Common myeloid progenitor, CD34-positive (primary cell): ENCODE data around the gene ARPC1B.

ENCODE experiments used
- CTCF ChIA-PET: fragments of 350-600 bp; sonication (Branson Sonifier 250); formaldehyde crosslinking; loops from one replicate; lab custom pipeline; 2021; ENCODE audit warnings: antibody characterized with exemption; lab: Charles Lee
- POLR2A ChIA-PET: fragments of 350-600 bp; sonication (Branson Sonifier 250); formaldehyde crosslinking; loops from one replicate; lab custom pipeline; 2021; ENCODE audit warnings: antibody characterized with exemption; lab: Charles Lee
- DNase-seq, 3 donors: peaks; one replicate each; pipeline versions ENCODE4 v3.0.0 to v3.0.0-alpha.2; 2013
- H3K27ac ChIP-seq, 2 experiments: 1 replicate in 1 of 2; 2 replicates in 1 of 2; pipeline ENCODE4 v1.7.0; 2013; ENCODE audit warnings: inconsistent platforms in 2 of 2, low read length in 2 of 2, mild to moderate bottlenecking in 2 of 2, low read depth in 1 of 2, moderate library complexity in 1 of 2; ENCODE audit not compliant: severe bottlenecking in 2 of 2, insufficient read depth in 1 of 2, poor library complexity in 1 of 2
- H3K27me3 ChIP-seq, 5 experiments: replicated peaks in 2 of 5; 1 replicate in 3 of 5; 2 replicates in 2 of 5; pipeline versions ENCODE4 v1.6.1 to v1.7.0; 2013; ENCODE audit warnings: low read length in 4 of 5, mild to moderate bottlenecking in 2 of 5, moderate library complexity in 2 of 5, inconsistent platforms in 1 of 5; ENCODE audit not compliant: insufficient read depth in 5 of 5, control insufficient read depth in 4 of 5
- H3K36me3 ChIP-seq, 4 experiments: 1 replicate in 2 of 4; 2 replicates in 2 of 4; pipeline versions ENCODE4 v1.6.1 to v1.7.0; 2013; ENCODE audit warnings: low read length in 3 of 4, control low read depth in 1 of 4, mild to moderate bottlenecking in 1 of 4; ENCODE audit not compliant: control insufficient read depth in 4 of 4, insufficient read depth in 4 of 4
- H3K4me1 ChIP-seq, 4 experiments: 1 replicate in 3 of 4; 2 replicates in 1 of 4; pipeline versions ENCODE4 v1.6.1 to v1.7.1; 2013; ENCODE audit warnings: low read length in 3 of 4, mild to moderate bottlenecking in 3 of 4, control low read depth in 1 of 4, inconsistent platforms in 1 of 4, moderate library complexity in 1 of 4; ENCODE audit not compliant: control insufficient read depth in 4 of 4, insufficient read depth in 4 of 4; ENCODE audit errors: control extremely low read depth in 1 of 4
- H3K4me3 ChIP-seq, 7 experiments: 1 replicate in 4 of 7; 2 replicates in 3 of 7; pipeline versions ENCODE4 v1.5.1 to v1.7.0; 2013; ENCODE audit warnings: mild to moderate bottlenecking in 7 of 7, low read length in 6 of 7, moderate library complexity in 6 of 7, inconsistent platforms in 2 of 7, low read depth in 2 of 7, control low read depth in 1 of 7; ENCODE audit not compliant: insufficient read depth in 4 of 7, control insufficient read depth in 1 of 7; ENCODE audit errors: extremely low read depth in 1 of 7
- H3K9me3 ChIP-seq, 5 experiments: 1 replicate in 4 of 5; 2 replicates in 1 of 5; pipeline versions ENCODE4 v1.6.1 to v1.7.1; 2013; ENCODE audit warnings: low read length in 4 of 5, mild to moderate bottlenecking in 2 of 5, inconsistent platforms in 1 of 5, low read depth in 1 of 5, moderate library complexity in 1 of 5; ENCODE audit not compliant: control insufficient read depth in 4 of 5, insufficient read depth in 2 of 5; ENCODE audit errors: control extremely low read depth in 1 of 5
- WGBS: methylation state at CpG from one replicate; pipeline ENCODE4 v1.1.5; 2013; ENCODE audit not compliant: insufficient coverage; 5-methylcytosine and 5-hydroxymethylcytosine counted together

The ARPC1B gene

GRCh38 chr7:99394188-99394502 is 19.6 kb downstream of the ARPC1B start:
- Histone ChIP-seq H3K27me3 (no peaks in the 10 kb centered on the region), H3K36me3 (peaks cover 6 to 94% (median 62%) of the 10 kb centered on the region in 4 experiments), H3K27ac (no peak overlapping the region), H3K4me3 (no peak overlapping the region), H3K9me3 (no peaks in the 10 kb centered on the region), H3K4me1 (peaks cover 0 to 19% (median 5%) of the 10 kb centered on the region in 4 experiments)
- DNase-seq: no peak
- ChIA-PET POLR2A (interaction anchor here (1.0 to 1.1 kb wide), 2 partner anchors 15 to 19 kb away, joined by 3 read pairs; partner anchors contain the start of gene BUD31), CTCF (interaction anchor here (0.7 to 1.4 kb wide), 3 partner anchors 13 to 29 kb away, joined by 3 to 4 read pairs (median 3); partner anchors contain the start of gene ARPC1B)
- 100% methylated on average over 4 of the region's 4 CpGs for WGBS

- WGBS: 98% methylated on average over 12 of the region's 14 CpGs
- no peak for DNase-seq
- Histone ChIP-seq H3K4me1 (peaks cover 0 to 19% (median 5%) of the 10 kb centered on the region in 4 experiments), H3K9me3 (no peaks in the 10 kb centered on the region), H3K27ac (no peak overlapping the region), H3K4me3 (no peak overlapping the region), H3K36me3 (peaks cover 12 to 94% (median 65%) of the 10 kb centered on the region in 4 experiments), H3K27me3 (no peaks in the 10 kb centered on the region)
- POLR2A ChIA-PET: no interaction called here
- CTCF ChIA-PET: interaction anchor here (1.1 kb wide), 1 partner anchor 30 kb away, joined by 3 read pairs; no protein-coding TSS in a partner anchor
Observed at GRCh38 chr7:99395616-99396327, 21.2 kb downstream of the ARPC1B start.

GRCh38 chr7:99396418-99397296 is 22.1 kb downstream of the ARPC1B start:
- peaks cover 14 to 91% (median 67%) of the 10 kb centered on the region in 4 experiments for H3K36me3 ChIP-seq
- H3K27ac ChIP-seq: no peak overlapping the region
- H3K9me3 ChIP-seq: no peaks in the 10 kb centered on the region
- POLR2A ChIA-PET: no interaction called here
- DNase-seq: no peak
- peaks cover 0 to 19% (median 5%) of the 10 kb centered on the region in 4 experiments for H3K4me1 ChIP-seq
- no peak overlapping the region for H3K4me3 ChIP-seq
- H3K27me3 ChIP-seq: no peaks in the 10 kb centered on the region
- 95% methylated on average over 15 of the region's 21 CpGs for WGBS
- CTCF ChIA-PET: interaction anchor here (1.1 kb wide), 1 partner anchor 31 kb away, joined by 3 read pairs; no protein-coding TSS in a partner anchor

GRCh38 chr7:99397297-99397983 is 22.9 kb downstream of the ARPC1B start:
- POLR2A ChIA-PET: interaction anchor here (0.6 kb wide), 1 partner anchor 39 kb away, joined by 3 read pairs; no protein-coding TSS in a partner anchor
- H3K9me3 ChIP-seq: no peaks in the 10 kb centered on the region
- CTCF ChIA-PET: interaction anchor here (1.0 kb wide), 1 partner anchor 18 kb away, joined by 3 read pairs; no protein-coding TSS in a partner anchor
- 96% methylated on average over 14 of the region's 18 CpGs for WGBS
- H3K4me3 ChIP-seq: no peak overlapping the region
- no peak for DNase-seq
- H3K27me3 ChIP-seq: no peaks in the 10 kb centered on the region
- H3K4me1 ChIP-seq: peaks cover 0 to 13% (median 5%) of the 10 kb centered on the region in 4 experiments
- H3K27ac ChIP-seq: no peak overlapping the region
- H3K36me3 ChIP-seq: peaks cover 14 to 86% (median 65%) of the 10 kb centered on the region in 4 experiments

- Histone ChIP-seq H3K27me3 (no peaks in the 10 kb centered on the region), H3K4me3 (no peak overlapping the region), H3K36me3 (peaks cover 17 to 87% (median 66%) of the 10 kb centered on the region in 4 experiments), H3K4me1 (no peaks in the 10 kb centered on the region), H3K9me3 (no peaks in the 10 kb centered on the region), H3K27ac (no peak overlapping the region)
- WGBS: 92% methylated on average over 5 of the region's 5 CpGs
- POLR2A ChIA-PET: interaction anchor here (1.0 kb wide), 1 partner anchor 8 kb away, joined by 4 read pairs; no protein-coding TSS in a partner anchor
- CTCF ChIA-PET: interaction anchor here (1.2 to 3.6 kb wide), 3 partner anchors 8 to 33 kb away, joined by 3 to 18 read pairs (median 6); no protein-coding TSS in a partner anchor
- DNase-seq: no peak
Observed at GRCh38 chr7:99398891-99399445, 24.4 kb downstream of the ARPC1B start.

GRCh38 chr7:99399597-99399996 is 25.1 kb downstream of the ARPC1B start:
- H3K27ac ChIP-seq: no peak overlapping the region
- H3K27me3 ChIP-seq: no peaks in the 10 kb centered on the region
- peaks cover 19 to 87% (median 67%) of the 10 kb centered on the region in 4 experiments for H3K36me3 ChIP-seq
- no peak overlapping the region for H3K4me3 ChIP-seq
- no peaks in the 10 kb centered on the region for H3K4me1 ChIP-seq
- 95% methylated on average over 3 of the region's 6 CpGs for WGBS
- H3K9me3 ChIP-seq: no peaks in the 10 kb centered on the region
- no peak for DNase-seq
- CTCF ChIA-PET: interaction anchor here (1.2 to 3.6 kb wide), 3 partner anchors 8 to 34 kb away, joined by 3 to 18 read pairs (median 6); no protein-coding TSS in a partner anchor
- POLR2A ChIA-PET: no interaction called here
